Panc1 (cell line): ENCODE results near the gene MLST8. TPM values are rescaled to one million over a fixed set of nuclear protein-coding genes. Genes with fewer than 3 reads are reported as not detected.

Source experiments
- ATAC-seq: fragments of 200-7000 bp; cut with Tn5 transposase; 2 replicates; pipeline ENCODE4 v1.9.1; 2020; ENCODE audit warnings: mild to moderate bottlenecking, moderate library complexity
- BruUV-seq: library from RNA; stranded (reverse); fragments of 400-500 nt; replicated peaks from 2 replicates; lab custom pipeline; 2021; lab: Mats Ljungman, UMichigan
- CTCF ChIA-PET: fragments of 300-600 bp; sonication (Branson Sonifier 250); formaldehyde crosslinking; loops from one replicate; lab custom pipeline; 2022; ENCODE audit warnings: antibody characterized with exemption; lab: Charles Lee
- POLR2A ChIA-PET: fragments of 300-600 bp; sonication (Branson Sonifier 250); formaldehyde crosslinking; loops from one replicate; lab custom pipeline; 2022; ENCODE audit warnings: antibody characterized with exemption; lab: Charles Lee
- DNase-seq: peaks from one replicate; pipeline ENCODE4 v3.0.0-alpha.2; 2010; ENCODE audit warnings: low read depth, low spot score
- H3K27ac ChIP-seq: 2 replicates; pipeline ENCODE4 v1.5.1; 2011; ENCODE audit warnings: mild to moderate bottlenecking, low read length, inconsistent platforms
- H3K27me3 ChIP-seq: fragments of 200-500 bp; sonication (Bioruptor generic); 2 replicates; pipeline ENCODE4 v1.6.0; 2014; ENCODE audit warnings: low read length, inconsistent platforms; ENCODE audit not compliant: control insufficient read depth, insufficient read depth
- H3K36me3 ChIP-seq: fragments of 200-500 bp; sonication (Bioruptor generic); 2 replicates; pipeline ENCODE4 v1.5.1; 2014; ENCODE audit warnings: inconsistent platforms, mild to moderate bottlenecking, low read length, moderate library complexity; ENCODE audit not compliant: control insufficient read depth, insufficient read depth
- H3K4me1 ChIP-seq: 2 replicates; pipeline ENCODE4 v1.5.1; 2011; ENCODE audit warnings: inconsistent platforms, mild to moderate bottlenecking, low read length, moderate library complexity; ENCODE audit not compliant: control insufficient read depth, insufficient read depth
- H3K4me3 ChIP-seq, 2 experiments: 2 replicates each; pipeline ENCODE4 v1.5.1; 2011 to 2012; ENCODE audit warnings: low read depth in 2 of 2, low read length in 2 of 2, mild to moderate bottlenecking in 2 of 2, inconsistent platforms in 1 of 2, moderate library complexity in 1 of 2
- H3K9me3 ChIP-seq: fragments of 200-500 bp; sonication (Bioruptor generic); 2 replicates; pipeline ENCODE4 v1.5.1; 2014; ENCODE audit warnings: low read depth, mild to moderate bottlenecking, inconsistent platforms, low read length, moderate library complexity; ENCODE audit not compliant: control insufficient read depth, insufficient read depth
- POLR2AphosphoS5 ChIP-seq: IDR thresholded peaks from 2 replicates; pipeline ENCODE4 v1.6.1; 2012; ENCODE audit warnings: mild to moderate bottlenecking, low read depth, low read length, moderate library complexity
- SIN3A ChIP-seq: IDR thresholded peaks from 2 replicates; pipeline ENCODE4 v1.6.1; 2012; ENCODE audit warnings: low read depth, mild to moderate bottlenecking, low read length, moderate library complexity, borderline replicate concordance; ENCODE audit not compliant: insufficient read depth
- TCF7L2 ChIP-seq: IDR thresholded peaks from 2 replicates; pipeline ENCODE4 v1.6.1; 2011; ENCODE audit warnings: mild to moderate bottlenecking, low read depth, low read length, inconsistent platforms
- in situ Hi-C: cut with HindIII; loops from 2 replicates; pipeline ENCODE4 v1.10.0; 2016; ENCODE audit warnings: low sequenced_read_pairs, low pct_unique_long_range_greater_than_20kb
- intact Hi-C: fragments of 100-400 bp; cut with micrococcal nuclease; formaldehyde crosslinking; loops from one replicate; pipeline ENCODE4 v1.10.0; 2022; ENCODE audit not compliant: unreplicated experiment
- total RNA-seq: library from RNA; stranded (reverse); gene quantifications from one replicate; pipeline ENCODE4 v1.2.1, GENCODE V29; 2021; ENCODE audit not compliant: unreplicated experiment
- TF ChIP-seq, protein P1 (sequence below), 2 experiments: IDR thresholded peaks; 2 replicates each; pipeline ENCODE4 v1.6.1; 2011 to 2012; ENCODE audit warnings: low read depth in 2 of 2, control low read depth in 1 of 2, low read length in 1 of 2, mild to moderate bottlenecking in 1 of 2, moderate library complexity in 1 of 2; ENCODE audit not compliant: insufficient read depth in 1 of 2
- TF ChIP-seq, protein P2 (sequence below): fragments of 450-650 bp; IDR thresholded peaks from 2 replicates; pipeline ENCODE4 v1.5.1; 2017; ENCODE audit warnings: mild to moderate bottlenecking

Gene MLST8
- total RNA-seq, 1 experiment from 2014 or later = 91.1 TPM

DNA sequence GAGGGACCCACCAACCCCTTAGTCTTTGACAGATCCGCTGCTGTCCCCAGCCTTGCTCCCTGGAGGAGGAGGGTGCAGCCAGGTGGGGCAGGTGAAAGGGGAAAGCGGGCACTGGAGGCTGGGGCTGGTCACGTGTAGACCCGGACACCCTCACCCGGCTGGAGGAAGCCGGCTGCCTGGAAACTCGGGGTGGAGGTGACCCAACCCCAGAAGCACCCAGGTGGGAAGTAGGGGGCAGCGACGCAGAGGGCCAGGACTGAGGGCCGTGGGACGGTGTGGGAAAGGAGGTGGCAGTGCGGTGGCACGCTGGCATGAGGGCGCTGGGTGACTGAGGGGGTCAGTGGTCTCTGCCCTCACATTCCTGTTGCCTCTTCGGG, 47.0 kb upstream of the MLST8 start:
- no peaks in the 10 kb centered on the region for H3K27me3 ChIP-seq
- TF ChIP-seq, protein P1, sequence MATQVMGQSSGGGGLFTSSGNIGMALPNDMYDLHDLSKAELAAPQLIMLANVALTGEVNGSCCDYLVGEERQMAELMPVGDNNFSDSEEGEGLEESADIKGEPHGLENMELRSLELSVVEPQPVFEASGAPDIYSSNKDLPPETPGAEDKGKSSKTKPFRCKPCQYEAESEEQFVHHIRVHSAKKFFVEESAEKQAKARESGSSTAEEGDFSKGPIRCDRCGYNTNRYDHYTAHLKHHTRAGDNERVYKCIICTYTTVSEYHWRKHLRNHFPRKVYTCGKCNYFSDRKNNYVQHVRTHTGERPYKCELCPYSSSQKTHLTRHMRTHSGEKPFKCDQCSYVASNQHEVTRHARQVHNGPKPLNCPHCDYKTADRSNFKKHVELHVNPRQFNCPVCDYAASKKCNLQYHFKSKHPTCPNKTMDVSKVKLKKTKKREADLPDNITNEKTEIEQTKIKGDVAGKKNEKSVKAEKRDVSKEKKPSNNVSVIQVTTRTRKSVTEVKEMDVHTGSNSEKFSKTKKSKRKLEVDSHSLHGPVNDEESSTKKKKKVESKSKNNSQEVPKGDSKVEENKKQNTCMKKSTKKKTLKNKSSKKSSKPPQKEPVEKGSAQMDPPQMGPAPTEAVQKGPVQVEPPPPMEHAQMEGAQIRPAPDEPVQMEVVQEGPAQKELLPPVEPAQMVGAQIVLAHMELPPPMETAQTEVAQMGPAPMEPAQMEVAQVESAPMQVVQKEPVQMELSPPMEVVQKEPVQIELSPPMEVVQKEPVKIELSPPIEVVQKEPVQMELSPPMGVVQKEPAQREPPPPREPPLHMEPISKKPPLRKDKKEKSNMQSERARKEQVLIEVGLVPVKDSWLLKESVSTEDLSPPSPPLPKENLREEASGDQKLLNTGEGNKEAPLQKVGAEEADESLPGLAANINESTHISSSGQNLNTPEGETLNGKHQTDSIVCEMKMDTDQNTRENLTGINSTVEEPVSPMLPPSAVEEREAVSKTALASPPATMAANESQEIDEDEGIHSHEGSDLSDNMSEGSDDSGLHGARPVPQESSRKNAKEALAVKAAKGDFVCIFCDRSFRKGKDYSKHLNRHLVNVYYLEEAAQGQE (IDR thresholded peaks at IDR 0.05; ENCODE audit: insufficient read depth in 1 of 2, low read depth in 2 of 2, low read length in 1 of 2) = no peak
- no peak for TF ChIP-seq SIN3A
- TF ChIP-seq, protein P2, sequence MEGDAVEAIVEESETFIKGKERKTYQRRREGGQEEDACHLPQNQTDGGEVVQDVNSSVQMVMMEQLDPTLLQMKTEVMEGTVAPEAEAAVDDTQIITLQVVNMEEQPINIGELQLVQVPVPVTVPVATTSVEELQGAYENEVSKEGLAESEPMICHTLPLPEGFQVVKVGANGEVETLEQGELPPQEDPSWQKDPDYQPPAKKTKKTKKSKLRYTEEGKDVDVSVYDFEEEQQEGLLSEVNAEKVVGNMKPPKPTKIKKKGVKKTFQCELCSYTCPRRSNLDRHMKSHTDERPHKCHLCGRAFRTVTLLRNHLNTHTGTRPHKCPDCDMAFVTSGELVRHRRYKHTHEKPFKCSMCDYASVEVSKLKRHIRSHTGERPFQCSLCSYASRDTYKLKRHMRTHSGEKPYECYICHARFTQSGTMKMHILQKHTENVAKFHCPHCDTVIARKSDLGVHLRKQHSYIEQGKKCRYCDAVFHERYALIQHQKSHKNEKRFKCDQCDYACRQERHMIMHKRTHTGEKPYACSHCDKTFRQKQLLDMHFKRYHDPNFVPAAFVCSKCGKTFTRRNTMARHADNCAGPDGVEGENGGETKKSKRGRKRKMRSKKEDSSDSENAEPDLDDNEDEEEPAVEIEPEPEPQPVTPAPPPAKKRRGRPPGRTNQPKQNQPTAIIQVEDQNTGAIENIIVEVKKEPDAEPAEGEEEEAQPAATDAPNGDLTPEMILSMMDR = no peak
- TF ChIP-seq POLR2AphosphoS5 = no peak
- no peak for TF ChIP-seq TCF7L2
- peaks cover 34% of the 10 kb centered on the region for H3K4me1 ChIP-seq
- H3K27ac ChIP-seq = peak overlapping the region; percentile 87
- peaks cover 15% of the 10 kb centered on the region; the same call in 1 of the 2 replicates for H3K36me3 ChIP-seq
- H3K9me3 ChIP-seq = no peaks in the 10 kb centered on the region
- POLR2A ChIA-PET = no interaction called here
- ATAC-seq (no peak), DNase-seq (no peak)
- H3K4me3 ChIP-seq = peak overlapping the region; percentile 98 to 99
- in situ Hi-C loops = no loop called here
- CTCF ChIA-PET = no interaction called here
- intact Hi-C loops = no loop called here
- no TSS peak for BruUV-seq

DNA sequence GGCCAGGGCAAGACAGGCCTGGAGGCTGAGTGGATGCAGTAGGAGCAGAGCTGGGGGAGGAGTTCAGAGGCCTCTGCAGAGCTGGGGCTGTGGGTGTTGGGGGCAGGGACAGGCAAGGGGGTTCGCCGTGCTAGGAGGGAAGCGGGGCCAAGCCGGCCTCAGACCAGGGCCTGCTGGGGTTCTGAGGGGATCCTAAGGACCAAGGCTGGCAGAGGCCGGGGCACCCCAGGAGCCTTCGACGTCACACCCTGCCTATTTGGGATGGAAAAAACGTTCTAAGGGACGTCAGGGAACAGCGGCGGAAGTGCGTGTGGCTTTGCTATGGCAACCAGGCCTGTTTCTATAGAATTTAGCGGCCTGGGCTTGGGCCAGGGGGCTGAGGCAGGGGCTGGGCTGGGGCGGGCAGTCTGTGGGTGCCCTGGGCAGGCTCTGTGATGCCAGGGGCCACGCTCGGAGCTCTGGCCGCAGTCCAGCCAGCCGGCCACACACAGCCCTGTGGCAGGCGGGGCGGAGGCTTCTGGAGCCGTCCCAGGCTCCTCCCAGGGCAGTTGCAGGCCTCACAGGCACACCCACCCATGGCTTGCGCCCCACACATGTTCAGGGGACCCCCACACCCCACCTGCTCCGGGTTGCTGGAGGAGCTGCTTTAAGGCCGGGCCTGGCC, 45.9 kb upstream of the MLST8 start:
- Histone ChIP-seq H3K4me1 (peaks cover 34% of the 10 kb centered on the region), H3K36me3 (peaks cover 8% of the 10 kb centered on the region; the same call in 1 of the 2 replicates), H3K4me3 (peak overlapping the region; percentile 33 to 99), H3K27ac (peak overlapping the region; percentile 87), H3K27me3 (no peaks in the 10 kb centered on the region), H3K9me3 (no peaks in the 10 kb centered on the region)
- DNase-seq = no peak
- ChIA-PET CTCF (no interaction called here), POLR2A (no interaction called here)
- intact Hi-C loops = no loop called here
- BruUV-seq = no TSS peak
- TF ChIP-seq, protein P1 (IDR thresholded peaks at IDR 0.05; ENCODE audit: insufficient read depth in 1 of 2, low read depth in 2 of 2, low read length in 1 of 2) = no peak
- TF ChIP-seq POLR2AphosphoS5 (no peak), TCF7L2 (no peak), SIN3A (no peak)
- TF ChIP-seq, protein P2 = no peak
- in situ Hi-C loops = no loop called here
- ATAC-seq = peak; percentile 19
